NCI-H1092 (cell line): ENCODE data around the gene FHIT.
"Not testable (repeated sequence)": the region's sequence is repeated elsewhere in the genome, so short reads cannot be mapped to it uniquely, and the experiment has no call there.

ENCODE experiments used
- DNase-seq: peaks from one replicate; lab custom pipeline; 2025; lab: John Stamatoyannopoulos, UW

The FHIT gene

DNA sequence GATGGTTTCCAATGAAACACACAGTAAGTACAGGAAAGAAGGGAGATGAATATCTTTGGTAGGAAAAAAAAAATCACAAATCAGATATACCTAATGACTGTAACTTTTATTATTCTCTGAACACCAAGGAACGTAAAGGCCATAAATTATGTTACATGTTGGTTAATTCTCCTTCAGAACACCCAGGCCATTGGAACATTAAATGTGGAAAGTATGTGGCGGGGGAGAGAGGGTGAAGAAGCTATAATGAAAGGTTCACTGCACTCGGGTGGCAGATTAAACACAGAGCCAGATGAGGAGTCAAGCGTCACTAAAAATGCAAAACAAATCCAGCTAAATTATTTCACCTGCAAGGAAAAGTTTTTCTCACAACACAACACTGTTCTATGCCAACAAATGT is 193.8 kb downstream of the FHIT start:
- DNase-seq, result no peak

DNA sequence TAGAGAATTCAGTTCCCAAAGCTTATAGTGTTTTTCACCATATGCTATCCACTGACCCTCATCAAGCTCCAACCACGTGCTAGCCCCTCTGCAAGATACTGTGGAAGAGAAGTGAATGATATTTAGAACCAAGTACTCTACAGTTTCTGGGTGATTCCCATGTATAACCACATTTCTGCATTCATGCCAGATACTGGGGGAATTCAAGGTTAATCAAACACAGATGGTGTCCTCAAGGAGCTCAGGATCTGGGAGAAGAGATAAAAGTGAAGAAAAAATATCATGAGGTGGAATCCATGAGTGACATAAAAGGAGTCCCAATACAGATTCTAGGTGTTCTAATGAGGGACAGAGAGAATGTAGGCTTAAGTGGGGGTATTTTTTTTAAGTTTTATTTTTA is 195.8 kb downstream of the FHIT start:
- DNase-seq, result no peak

DNA sequence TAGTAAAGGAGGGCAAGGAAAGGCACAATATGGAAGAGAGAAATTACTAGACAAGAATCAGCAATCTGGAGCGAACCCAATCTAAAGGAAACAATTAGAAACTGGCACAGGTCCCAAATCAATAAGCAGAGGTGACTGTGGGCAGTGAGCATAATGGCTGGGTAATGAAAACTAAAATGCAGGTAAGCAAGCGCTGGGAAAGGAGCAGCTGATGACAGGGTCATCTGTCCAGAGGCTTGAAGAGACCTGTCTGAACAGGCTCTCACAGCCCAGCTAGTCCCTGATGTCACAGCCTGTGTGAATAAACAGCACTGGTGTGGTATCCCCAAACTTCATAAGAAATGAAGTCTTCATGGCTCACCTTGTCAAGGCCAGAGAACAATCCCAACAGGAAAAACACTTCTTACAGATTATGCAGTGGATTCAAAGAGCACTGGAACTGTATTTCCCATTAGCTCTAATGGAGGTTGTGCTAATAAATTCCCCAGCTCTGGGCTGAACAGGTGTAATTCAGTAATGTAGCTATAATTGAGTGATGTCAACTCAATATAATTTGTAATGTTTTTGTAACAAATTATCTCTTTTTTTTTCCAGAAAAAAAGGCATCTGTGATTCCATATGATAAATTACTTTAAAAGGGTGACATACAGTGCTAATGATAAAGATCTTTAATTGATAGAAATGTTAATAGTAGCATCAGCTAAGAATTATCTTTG is 197.3 kb downstream of the FHIT start:
- peak; percentile 23 for DNase-seq

DNA sequence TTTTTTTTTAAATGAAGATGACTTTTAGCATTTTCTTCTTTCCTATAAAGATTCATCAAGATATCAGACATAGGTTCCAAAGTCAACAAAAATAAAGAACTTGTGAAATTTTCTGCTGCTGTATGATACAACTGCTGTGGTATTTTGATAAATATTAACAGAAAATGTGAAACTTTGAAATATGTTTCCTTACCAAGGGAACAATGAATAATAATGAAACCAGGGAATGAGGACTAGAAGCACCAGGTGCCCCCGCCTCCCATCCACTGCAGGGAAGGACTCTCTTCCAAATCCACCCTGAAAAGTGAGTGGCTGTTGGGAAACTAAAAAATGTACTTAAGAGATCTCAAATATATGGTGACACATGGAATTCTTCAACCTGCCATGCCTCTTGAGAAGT is 198.4 kb downstream of the FHIT start:
- DNase-seq, result no peak

DNA sequence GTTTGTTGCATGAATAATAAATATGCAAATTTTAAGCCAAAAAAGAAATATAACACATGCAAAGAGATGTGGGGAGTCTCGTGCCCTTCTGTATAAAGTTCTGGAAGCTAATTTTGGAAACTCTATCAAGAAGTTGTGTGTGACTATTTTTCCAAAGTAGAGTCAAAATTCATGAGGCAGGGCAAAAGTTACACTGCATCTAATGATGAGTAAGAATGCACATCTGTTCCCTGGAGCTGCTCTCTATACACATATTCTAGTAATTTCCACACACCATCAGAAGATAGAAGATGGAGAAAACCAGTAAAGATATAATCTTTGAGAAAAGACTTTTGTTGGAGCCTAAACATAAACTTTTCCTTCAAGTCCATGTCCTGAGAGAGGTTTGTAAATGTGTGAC is 199.6 kb downstream of the FHIT start:
- DNase-seq, result no peak

DNA sequence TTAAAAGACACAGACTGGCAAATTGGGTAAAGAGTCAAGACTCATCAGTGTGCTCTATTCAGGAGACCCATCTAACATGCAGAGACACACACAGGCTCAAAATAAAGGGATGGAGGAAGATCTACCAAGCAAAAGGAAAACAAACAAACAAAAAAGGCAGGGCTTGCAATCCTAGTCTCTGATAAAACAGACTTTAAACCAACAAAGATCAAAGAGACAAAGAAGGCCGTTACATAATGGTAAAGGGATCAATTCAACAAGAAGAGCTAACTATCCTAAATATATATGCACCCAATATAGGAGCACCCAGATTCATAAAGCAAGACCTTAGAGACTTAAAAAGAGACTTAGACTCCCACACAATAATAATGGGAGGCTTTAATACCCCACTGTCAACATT is 206.1 kb downstream of the FHIT start:
- DNase-seq, result not testable (repeated sequence)

DNA sequence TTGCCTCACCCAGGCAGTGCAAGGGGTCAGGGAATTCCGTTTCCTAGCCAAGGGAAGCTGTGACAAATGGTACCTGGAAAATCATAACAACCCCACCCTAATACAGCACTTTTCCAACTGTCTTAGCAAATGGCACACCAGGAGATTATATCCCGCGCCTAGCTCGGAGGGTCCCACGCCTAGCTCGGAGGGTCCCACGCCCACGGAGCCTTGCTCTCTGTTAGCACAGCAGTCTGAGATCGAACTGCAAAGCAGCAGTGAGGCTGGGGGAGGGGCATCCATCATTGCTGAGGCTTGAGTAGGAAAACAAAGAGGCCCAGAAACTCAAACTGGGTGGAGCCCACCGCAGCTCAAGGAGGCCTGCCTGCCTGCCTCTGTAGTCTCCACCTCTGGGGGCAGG is 208.1 kb downstream of the FHIT start:
- DNase-seq, result no peak

DNA sequence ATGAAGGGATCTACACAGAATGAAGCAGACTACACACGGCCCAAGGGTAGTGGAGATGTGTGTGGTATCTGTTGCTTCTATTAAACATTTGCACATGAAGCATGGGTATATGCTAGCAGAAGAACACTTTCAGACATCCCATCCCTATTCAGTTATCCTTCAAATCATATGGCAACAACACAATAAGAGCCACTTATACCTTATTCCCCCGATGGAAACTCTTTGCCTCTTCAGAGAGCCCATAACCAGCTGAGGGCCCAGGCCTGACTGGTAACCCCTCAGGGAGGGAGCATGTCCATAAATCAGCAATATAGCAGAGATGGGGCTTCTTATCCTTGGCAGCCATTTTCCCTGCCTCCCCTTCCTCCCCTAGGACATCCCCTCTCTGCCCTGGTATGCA is 210.6 kb downstream of the FHIT start:
- DNase-seq, result no peak

DNA sequence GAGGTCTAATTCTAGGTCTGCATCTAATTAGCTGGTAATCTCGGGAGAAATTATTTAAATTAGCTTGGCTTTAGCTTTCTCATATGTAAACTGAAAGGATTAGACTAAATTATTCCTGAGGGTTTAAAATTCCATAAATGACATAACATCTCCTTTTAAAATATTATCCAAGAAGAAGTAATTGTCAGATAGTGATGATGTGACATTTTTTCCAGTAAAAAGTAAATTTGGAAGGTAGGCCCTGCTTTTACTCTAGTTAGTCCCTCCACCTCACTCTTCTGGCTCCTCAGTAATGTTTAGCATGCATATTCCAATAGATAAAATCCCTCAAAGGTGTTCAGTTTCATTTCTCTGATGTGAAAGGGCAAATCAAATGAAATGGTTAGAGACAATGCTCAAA is 215.7 kb downstream of the FHIT start:
- no peak for DNase-seq

DNA sequence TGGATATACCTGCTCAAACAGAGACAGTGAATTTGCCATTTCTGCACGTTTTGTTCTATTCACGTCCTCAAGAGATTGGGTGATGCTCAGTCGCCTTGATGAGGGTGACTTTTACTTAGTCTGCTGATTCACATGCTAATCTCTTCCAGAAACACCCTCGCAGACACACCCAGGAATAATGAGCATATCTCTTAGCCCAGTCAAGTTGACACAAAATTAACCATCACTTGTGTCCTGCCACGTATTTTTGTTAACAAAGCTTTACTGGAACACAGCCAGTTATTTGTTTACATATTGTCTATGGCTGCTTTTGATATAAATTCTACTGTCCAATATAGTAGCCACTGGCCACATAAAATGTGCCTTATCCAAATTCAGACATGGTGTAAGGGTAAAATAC is 218.3 kb downstream of the FHIT start:
- no peak for DNase-seq

DNA sequence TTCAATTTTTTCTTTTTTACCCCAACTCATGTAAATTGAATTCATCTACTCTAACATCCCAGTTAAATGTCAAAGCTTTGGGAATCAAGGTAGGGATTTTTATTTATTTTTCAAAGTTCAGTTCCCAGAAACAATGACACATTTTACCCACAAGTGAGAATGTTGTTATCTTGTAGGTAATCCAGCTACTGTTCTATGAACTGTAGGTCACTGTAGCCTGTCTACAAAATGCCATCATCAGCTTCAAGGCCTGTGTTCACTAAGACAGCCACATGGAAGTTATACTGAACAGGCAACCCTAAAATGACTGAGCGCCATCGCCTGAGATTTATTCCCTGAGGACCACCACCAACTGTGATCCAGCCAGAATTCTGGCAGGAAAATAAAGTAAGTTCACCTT is 219.7 kb downstream of the FHIT start:
- no peak for DNase-seq

DNA sequence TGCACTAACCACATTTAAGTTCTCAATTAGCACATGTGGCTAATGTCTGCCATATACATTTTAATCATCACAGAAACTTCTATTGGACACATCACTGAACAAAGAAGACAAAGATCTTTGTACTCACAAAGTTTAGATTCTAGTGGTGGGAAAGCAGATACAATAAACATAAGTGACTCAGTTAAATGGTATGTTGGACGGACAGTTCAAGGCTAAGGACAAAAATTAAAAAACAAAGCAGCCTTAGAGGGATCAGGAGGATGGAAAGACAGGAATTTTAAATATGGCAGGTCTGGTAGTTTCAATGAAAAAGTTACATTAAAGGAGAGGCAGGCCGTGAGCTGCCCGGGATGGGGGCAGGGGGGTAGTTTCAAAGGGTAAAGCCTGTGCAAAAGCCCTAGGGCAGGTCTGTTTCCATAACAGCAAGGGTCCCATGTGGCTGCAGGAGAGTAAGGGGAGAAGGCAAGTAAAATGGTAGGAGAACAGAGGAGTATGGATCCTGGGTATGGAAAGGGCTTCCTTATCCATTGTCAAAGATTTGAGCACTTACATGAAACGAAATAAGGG is 220.7 kb downstream of the FHIT start:
- DNase-seq, result no peak

DNA sequence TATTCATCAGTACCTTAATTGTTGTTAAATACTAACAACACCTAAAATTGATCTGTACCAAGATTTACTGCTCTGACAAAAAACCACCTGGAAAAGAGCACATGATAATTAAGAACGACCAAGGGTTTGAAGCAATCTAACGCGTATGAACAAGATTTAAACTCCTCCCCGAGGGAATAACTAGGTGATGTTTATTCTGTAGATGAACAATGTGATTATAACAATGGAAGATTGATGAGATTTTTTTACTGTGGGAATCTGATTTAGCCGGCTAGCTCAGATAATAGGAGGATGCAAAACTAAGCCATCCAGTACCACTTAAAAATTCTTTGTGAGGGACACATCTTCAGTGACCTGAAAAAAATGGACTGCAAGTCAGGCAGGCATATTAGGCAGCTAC is 222.1 kb downstream of the FHIT start:
- no peak for DNase-seq

DNA sequence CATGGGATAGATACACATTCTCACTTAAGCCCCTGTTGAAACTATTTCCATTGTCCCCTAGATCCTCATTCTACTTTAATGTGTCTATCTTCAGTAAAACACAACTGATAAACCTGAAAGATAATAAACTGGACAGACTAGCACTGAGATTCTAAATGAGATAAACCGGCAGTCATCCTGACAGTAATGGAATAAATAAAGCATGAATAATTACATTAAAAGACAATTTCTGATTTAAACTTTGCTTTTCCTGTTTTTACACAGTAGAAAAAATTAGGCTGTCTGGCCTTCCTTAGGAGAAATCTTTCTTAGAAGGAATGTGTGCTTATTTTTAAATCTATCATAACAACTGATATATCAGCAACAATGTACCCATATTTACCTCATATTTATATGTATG is 232.4 kb downstream of the FHIT start:
- no peak for DNase-seq

DNA sequence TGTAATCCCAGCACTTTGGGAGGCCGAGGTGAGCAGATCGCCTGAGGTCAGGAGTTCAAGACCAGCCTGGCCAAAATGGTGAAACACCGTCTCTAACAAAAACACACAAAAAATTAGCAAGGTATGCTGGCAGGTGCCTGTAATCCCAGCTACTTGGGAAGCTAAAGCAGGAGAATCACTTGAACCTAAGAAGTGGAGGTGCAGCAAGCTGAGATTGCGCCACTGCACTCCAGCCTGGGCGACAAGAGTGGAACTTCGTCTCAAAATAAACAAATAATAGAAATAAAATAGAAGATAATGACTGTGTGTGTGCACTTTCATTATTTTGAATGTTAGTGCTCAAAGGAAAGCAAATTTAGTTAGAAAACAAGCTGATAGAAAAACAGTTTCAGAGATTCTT is 234.2 kb downstream of the FHIT start:
- DNase-seq, result not testable (repeated sequence)

DNA sequence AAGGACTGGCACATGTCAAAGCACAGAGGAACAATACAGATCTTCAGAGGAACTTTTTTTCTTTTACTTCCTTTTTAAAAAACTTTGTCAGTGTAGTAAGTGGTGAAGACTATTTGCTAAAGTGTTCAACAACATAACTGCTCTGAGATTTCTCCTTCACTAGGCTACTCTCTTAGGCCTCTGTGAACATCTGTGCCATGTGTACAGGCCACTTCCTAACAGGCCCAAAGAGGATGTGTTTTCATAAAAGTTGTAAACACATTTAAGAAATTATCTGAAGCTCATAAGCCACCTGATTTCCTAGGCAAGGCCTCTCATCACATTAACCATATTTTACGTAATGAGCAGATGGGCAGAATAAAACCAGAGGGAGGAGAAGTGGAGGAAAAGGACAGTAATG is 235.4 kb downstream of the FHIT start:
- DNase-seq, result no peak

DNA sequence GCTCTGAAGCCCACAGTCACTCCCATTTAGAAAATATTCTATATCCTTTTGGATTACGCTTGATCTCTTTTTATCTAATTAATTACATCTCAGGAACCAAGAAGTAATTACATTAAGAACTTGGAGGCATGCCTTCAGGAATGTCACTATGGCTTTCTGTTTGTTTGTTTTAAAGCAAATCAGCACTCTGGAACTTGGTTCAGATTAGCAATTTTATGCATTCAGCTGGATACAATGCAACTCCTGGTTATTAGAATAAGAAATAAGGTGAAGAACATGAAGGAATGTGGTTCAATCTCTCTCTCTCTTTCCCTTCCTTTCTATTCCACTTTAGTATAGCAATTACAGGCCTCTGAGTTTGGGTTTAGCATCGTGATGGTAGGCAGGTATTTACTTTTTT is 235.8 kb downstream of the FHIT start:
- DNase-seq, result no peak

DNA sequence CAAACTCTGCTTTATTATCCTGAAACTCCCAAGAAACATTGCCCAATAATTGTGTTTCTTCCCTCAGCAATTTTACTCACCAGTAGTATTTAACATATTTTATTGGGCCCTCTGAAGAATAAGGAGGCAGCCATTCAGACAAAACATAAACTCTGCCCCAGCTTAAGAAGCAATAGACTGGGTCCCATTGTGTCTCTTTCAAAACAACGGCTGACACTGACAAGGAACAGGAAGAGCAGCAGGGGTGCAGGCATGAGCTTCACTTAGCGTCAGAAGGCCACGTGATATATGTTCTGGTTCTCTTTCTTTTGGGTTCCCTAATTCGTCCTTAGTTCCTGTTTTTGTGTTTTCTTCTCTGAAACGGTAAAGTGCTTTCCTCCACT is 242.3 kb downstream of the FHIT start:
- DNase-seq, result no peak

DNA sequence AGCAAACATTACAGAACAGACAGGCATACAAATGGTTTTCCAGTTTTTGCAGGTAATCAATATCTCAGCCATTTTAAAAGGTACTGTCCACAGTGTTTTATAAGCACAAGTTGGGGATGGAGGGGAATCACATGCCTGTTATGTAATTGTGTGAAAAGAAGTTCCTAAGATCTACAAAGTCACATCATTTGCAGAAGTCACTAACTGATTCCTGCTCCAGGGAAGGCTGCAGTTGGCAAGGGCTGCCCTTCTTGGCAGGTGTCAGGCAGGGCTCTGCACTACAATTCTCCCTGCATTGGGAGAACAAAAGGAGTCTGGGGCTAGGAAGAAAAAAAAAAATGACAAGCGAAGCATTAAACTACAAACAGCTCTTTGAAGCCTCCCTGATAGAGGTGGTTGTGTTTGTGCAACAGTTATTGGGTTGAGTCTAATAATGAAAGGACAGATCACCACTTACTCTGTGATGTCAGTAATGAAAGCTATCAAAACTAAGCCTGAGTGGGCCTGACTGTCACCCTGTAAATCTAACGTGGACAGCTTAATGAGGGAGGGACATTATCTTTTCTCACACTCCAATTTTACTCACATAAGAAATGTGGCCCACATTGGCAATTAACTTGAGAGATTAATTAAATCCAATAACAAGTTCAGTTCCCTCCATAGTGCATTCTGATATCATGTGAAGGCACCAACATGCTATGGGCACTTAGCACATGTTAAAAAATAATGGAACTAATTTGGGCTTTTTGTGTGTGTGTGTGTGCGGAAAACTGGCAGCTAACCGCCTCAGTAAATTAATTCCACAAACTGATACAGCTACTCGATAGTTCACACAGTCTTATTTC is 242.9 kb downstream of the FHIT start:
- peak; percentile 22 for DNase-seq

DNA sequence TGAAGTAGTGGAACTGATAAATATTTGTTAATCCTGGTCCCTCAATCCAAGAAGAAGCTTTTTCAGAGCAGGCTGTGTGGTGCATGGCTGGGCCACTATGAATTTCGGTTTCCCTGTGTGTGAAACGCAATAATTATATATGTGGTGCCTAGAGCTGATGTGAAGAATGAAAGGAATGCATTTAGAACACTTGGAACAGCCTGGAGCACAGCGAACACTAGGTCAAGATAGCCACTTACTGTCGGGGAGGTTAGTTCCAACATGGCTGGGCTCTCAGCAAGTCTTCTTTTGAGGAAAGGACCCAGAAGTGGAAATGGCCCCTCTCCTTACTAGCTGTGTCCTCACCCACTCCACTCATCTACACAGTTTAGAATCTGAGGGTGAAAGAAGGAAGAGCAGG is 245.7 kb downstream of the FHIT start:
- no peak for DNase-seq

DNA sequence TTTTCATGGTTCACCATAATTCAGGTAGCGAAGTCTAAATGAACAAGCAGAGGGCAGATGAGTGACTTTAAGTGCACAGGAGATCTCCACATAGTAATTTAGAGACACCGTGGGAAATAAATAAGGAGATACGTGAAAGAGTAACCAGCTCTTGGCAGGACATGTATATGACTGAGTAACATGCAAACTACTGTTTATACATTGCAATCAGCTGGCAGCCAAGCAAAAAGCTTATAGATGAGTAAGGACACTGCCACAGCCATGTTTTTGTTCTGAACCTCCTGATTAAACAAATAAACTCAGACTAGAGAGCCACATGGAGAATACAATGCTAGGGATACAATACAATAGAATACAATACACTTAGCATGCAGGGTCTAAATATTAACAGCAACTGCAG is 252.4 kb downstream of the FHIT start:
- DNase-seq, result no peak

DNA sequence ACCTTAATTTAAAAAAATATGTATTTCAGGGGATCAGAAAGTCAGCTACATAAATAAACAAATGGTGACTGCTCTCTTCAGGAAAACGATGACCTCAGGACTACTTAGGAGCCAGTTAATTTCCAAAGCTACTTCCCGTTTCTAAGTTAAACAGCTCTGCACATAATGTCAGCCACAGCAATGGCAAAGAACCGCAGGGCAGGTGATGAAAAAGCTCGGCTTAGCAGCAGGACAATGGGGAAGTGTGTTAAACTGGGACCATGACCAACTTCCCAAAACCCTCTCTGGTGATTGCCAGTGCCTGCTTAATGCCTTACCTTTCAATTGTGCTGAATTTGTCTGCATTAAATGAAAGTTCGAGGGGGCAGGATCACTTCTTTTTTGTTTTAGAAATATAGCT is 258.9 kb downstream of the FHIT start:
- peak; percentile 33 for DNase-seq

DNA sequence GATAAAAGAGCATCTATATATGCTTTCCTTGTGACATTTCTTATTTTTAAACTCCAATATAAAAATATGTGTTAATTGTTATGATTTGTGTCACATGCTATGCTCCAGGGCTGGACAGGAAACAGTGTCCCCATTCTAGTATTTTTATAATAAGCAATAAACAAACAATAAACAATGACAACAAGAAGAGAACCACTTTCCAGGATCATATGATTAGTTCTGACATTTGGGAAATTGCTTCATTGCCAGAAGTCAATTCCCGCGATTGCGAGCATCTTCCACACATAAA is 260.9 kb downstream of the FHIT start:
- DNase-seq, result no peak
